ENCODE measurements around the gene TRPM1. TPM values are rescaled to one million over a fixed set of nuclear protein-coding genes. Genes with fewer than 3 reads are reported as not detected.

Gene TRPM1
- total and polyA plus RNA-seq, 9 donors, result 0.12 TPM; not detected in 8

- H3K4me3 ChIP-seq, result no peak overlapping the region
- no peak overlapping the region for H3K27ac ChIP-seq
- no peaks in the 10 kb centered on the region for H3K4me1 ChIP-seq (ENCODE audit: insufficient read depth)
- no peak for TF ChIP-seq POLR2A (IDR thresholded peaks at IDR 0.05)
- TF ChIP-seq EP300 (IDR thresholded peaks at IDR 0.05), result no peak
- TF ChIP-seq CTCF (IDR thresholded peaks at IDR 0.05), result no peak
- WGBS, 3 donors, result 15 to 17% (median 15%) methylated on average over 18 to 26 of the region's 26 CpGs
- DNase-seq, result peak; percentile 59 to 85 (median 80)
- no peaks in the 10 kb centered on the region for H3K27me3 ChIP-seq
- H3K9me3 ChIP-seq, result no peaks in the 10 kb centered on the region
- no peaks in the 10 kb centered on the region for H3K36me3 ChIP-seq
- intact Hi-C loops (cut with DNase I), result loop anchor here in 1 of 4 donors (10.0 kb wide), 1 partner anchor 76 kb away; no protein-coding TSS in a partner anchor
Measured at GRCh38 chr15:31080591-31081014, 20.9 kb downstream of the TRPM1 start.

DNA sequence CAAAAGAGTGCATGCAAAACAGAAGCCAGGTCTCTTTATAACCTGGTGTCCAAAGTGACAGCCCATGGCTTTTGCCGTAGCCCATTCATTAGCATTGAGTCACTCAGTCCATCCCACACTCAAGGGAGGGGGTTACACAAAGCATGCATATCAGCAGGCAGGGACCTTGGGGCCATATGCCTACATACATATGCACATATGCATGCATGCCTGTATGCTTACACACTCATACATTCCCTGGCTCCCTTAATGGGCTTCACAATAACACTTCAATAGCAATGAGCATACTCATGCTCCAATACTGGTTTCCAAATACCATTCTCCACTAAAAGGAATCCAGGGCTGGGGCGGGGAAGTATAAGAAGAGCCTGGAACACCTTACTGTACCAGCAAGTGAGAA lies 22.0 kb downstream of the TRPM1 start:
- Histone ChIP-seq H3K27me3 (no peaks in the 10 kb centered on the region), H3K36me3 (no peaks in the 10 kb centered on the region), H3K9me3 (no peaks in the 10 kb centered on the region), H3K4me1 (ENCODE audit: insufficient read depth) (no peaks in the 10 kb centered on the region), H3K4me3 (no peak overlapping the region), H3K27ac (no peak overlapping the region)
- intact Hi-C loops (cut with DNase I), result no loop called here
- TF ChIP-seq CTCF (IDR thresholded peaks at IDR 0.05) (no peak), EP300 (IDR thresholded peaks at IDR 0.05) (no peak), POLR2A (IDR thresholded peaks at IDR 0.05) (no peak)
- no peak for DNase-seq
- WGBS, 3 donors, result 90 to 94% (median 92%) methylated on average over 2 of the region's 2 CpGs

- 36 to 53% (median 45%) methylated on average over 8 of the region's 8 CpGs for WGBS, 3 donors
- H3K36me3 ChIP-seq, result no peaks in the 10 kb centered on the region
- intact Hi-C loops (cut with DNase I), result no loop called here
- no peak for DNase-seq
- H3K4me1 ChIP-seq (ENCODE audit: insufficient read depth), result no peaks in the 10 kb centered on the region
- no peaks in the 10 kb centered on the region for H3K9me3 ChIP-seq
- no peak overlapping the region for H3K27ac ChIP-seq
- TF ChIP-seq EP300 (IDR thresholded peaks at IDR 0.05) (no peak), CTCF (IDR thresholded peaks at IDR 0.05) (no peak), POLR2A (IDR thresholded peaks at IDR 0.05) (no peak)
- H3K4me3 ChIP-seq, result no peak overlapping the region
- H3K27me3 ChIP-seq, result no peaks in the 10 kb centered on the region
Measured at GRCh38 chr15:31078471-31078870, 23.1 kb downstream of the TRPM1 start.

DNA sequence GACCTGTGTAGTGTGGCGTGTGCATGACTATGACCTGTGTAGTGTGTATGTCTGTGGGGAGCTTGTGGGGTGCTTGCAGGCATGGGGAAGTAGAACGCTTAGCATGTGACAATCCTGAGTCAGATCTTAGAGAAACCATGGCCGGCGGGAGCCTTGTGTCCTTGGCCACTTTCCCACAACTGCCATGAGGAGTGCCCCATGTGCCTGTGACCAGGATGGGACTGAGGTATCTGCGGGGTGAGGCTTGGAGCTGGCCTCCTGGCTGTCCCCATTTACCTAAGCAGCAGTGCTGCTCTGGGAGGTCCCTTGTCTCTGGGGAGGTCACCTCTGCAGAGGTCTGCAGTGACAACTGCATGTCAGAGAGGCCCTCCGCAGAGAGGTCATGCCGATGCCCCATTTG lies 23.6 kb downstream of the TRPM1 start:
- intact Hi-C loops (cut with DNase I), result no loop called here
- Histone ChIP-seq H3K9me3 (no peaks in the 10 kb centered on the region), H3K4me3 (no peak overlapping the region), H3K36me3 (no peaks in the 10 kb centered on the region), H3K27ac (no peak overlapping the region), H3K27me3 (no peaks in the 10 kb centered on the region), H3K4me1 (ENCODE audit: insufficient read depth) (no peaks in the 10 kb centered on the region)
- DNase-seq, result no peak
- WGBS, 3 donors, result 82 to 85% (median 83%) methylated on average over 7 of the region's 7 CpGs
- TF ChIP-seq EP300 (IDR thresholded peaks at IDR 0.05), result no peak
- no peak for TF ChIP-seq POLR2A (IDR thresholded peaks at IDR 0.05)
- TF ChIP-seq CTCF (IDR thresholded peaks at IDR 0.05), result no peak
